Measurements from ENCODE around the gene SLC39A7.

Gene SLC39A7

DNA sequence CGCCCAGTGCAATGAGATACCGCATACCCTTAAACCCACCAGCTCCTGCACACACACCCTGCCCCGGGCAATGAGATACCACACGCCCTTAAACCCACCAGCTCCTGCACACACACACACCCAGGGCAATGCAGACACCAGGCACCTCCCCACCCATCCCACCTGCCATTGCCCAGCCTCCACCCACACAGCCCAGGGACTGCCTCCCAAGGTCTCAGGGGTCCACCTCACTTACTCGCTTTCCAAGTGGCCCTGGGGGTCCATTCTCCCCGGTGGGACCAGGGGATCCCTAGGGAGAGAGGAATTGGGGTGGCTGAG lies 32.4 kb upstream of the SLC39A7 start:
- H3K27me3 Mint-ChIP-seq (ENCODE audit: low read depth): peaks cover 17% of the 10 kb centered on the region
- H3K9me3 Mint-ChIP-seq: no peaks in the 10 kb centered on the region
- TF ChIP-seq, protein P1, sequence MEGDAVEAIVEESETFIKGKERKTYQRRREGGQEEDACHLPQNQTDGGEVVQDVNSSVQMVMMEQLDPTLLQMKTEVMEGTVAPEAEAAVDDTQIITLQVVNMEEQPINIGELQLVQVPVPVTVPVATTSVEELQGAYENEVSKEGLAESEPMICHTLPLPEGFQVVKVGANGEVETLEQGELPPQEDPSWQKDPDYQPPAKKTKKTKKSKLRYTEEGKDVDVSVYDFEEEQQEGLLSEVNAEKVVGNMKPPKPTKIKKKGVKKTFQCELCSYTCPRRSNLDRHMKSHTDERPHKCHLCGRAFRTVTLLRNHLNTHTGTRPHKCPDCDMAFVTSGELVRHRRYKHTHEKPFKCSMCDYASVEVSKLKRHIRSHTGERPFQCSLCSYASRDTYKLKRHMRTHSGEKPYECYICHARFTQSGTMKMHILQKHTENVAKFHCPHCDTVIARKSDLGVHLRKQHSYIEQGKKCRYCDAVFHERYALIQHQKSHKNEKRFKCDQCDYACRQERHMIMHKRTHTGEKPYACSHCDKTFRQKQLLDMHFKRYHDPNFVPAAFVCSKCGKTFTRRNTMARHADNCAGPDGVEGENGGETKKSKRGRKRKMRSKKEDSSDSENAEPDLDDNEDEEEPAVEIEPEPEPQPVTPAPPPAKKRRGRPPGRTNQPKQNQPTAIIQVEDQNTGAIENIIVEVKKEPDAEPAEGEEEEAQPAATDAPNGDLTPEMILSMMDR (IDR thresholded peaks at IDR 0.05; ENCODE audit: unreplicated experiment in 3 of 3): no peak
- no peaks in the 10 kb centered on the region for H3K36me3 Mint-ChIP-seq (ENCODE audit: low read depth)
- H3K4me3 Mint-ChIP-seq: no peak overlapping the region
- H3K27ac Mint-ChIP-seq: no peak overlapping the region
- H3K4me1 Mint-ChIP-seq: no peaks in the 10 kb centered on the region

GRCh38 chr6:33168639-33169038 lies 32.0 kb upstream of the SLC39A7 start:
- Mint-ChIP-seq H3K27ac (no peak overlapping the region), H3K27me3 (ENCODE audit: low read depth) (peaks cover 17% of the 10 kb centered on the region), H3K4me1 (no peaks in the 10 kb centered on the region), H3K9me3 (no peaks in the 10 kb centered on the region), H3K36me3 (ENCODE audit: low read depth) (no peaks in the 10 kb centered on the region), H3K4me3 (no peak overlapping the region)
- TF ChIP-seq, protein P1 (IDR thresholded peaks at IDR 0.05; ENCODE audit: unreplicated experiment in 3 of 3): no peak

- Mint-ChIP-seq H3K36me3 (ENCODE audit: low read depth) (no peaks in the 10 kb centered on the region), H3K4me3 (no peak overlapping the region), H3K4me1 (no peaks in the 10 kb centered on the region), H3K9me3 (no peaks in the 10 kb centered on the region), H3K27me3 (ENCODE audit: low read depth) (peaks cover 11% of the 10 kb centered on the region), H3K27ac (no peak overlapping the region)
- TF ChIP-seq, protein P1 (IDR thresholded peaks at IDR 0.05; ENCODE audit: unreplicated experiment in 3 of 3): no peak
Measured at GRCh38 chr6:33169291-33170175, 31.1 kb upstream of the SLC39A7 start.

DNA sequence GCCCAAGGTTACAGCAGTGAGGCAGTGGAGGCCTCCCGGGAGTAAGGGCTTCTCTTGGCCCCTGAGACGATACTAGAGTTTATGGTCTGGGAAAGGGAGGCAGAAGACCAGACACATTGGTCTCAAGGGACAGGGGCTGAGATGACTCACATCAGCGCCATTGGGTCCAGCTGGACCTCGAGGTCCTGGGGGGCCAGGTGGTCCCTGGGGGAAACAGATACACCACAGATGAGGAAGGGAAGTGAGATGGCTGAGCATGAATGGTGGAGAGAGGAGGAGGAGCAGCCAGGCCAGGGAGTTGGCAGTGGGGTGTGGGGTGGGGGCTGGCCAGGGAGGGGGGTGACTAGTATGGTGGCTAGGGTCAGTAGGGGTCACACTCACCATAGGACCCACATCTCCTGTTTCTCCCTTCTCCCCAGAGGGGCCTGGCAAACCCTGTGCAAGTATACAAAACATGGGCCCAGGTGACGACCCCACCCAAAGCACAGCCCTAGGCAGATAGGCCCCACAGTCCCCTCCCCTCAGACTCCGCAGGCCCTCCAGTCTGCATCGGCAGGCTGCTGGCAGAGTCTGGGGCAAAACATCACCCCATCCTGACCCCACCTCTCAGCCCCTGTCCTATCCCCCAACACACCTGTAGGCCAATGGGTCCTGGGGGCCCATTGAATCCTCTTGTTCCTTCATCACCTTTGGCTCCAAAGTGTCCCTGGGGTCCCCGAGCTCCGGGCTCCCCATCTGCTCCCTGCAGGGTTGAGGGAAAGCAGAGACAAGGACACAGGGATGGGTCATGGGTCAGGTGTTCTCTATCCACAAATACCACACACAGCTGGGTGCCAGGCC lies 30.3 kb upstream of the SLC39A7 start:
- TF ChIP-seq, protein P1 (IDR thresholded peaks at IDR 0.05; ENCODE audit: unreplicated experiment in 3 of 3): no peak
- no peaks in the 10 kb centered on the region for H3K4me1 Mint-ChIP-seq
- no peak overlapping the region for H3K4me3 Mint-ChIP-seq
- H3K36me3 Mint-ChIP-seq (ENCODE audit: low read depth): no peaks in the 10 kb centered on the region
- no peaks in the 10 kb centered on the region for H3K9me3 Mint-ChIP-seq
- no peak overlapping the region for H3K27ac Mint-ChIP-seq
- H3K27me3 Mint-ChIP-seq (ENCODE audit: low read depth): peaks cover 20% of the 10 kb centered on the region

DNA sequence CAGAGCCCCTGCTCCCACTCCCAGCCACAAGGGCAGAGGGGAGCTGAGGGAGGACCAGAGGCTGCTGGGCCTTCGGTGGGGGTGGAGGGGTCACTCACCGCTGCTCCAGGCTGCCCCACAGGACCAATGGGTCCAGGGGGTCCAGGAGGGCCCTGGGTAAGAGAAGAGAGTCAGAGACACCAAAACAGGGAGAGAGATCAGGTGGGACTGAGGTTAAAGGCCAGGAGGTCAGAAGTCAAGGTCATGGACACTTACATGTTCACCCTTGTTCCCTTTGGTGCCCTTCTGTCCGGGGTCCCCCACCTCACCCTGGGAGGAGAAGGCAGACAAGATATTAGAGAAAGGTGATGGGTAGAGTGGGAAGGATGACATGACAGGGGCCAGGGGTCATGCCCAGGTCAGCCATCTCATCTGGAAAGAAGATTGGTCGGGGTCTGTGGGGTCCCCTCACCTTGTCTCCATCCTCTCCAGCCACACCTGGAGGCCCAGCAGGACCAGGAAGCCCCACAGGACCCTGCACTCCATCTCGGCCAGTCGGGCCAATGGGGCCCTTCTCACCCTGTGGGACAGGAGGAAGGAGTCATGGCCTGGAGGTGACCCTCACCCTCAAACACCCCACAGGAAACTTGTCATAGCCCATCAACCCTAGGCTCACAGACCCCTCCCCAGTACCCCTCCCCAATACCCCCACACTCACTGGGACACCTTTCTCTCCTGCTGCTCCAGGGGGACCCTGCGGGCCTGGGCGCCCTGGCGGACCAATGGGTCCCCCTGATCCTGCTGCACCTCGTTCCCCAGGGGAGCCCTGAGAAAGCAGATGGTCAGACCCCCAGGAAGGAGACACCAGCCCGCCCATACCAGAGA lies 29.4 kb upstream of the SLC39A7 start:
- Mint-ChIP-seq H3K36me3 (ENCODE audit: low read depth) (no peaks in the 10 kb centered on the region), H3K27me3 (ENCODE audit: low read depth) (peaks cover 21% of the 10 kb centered on the region), H3K4me3 (no peak overlapping the region), H3K9me3 (no peaks in the 10 kb centered on the region), H3K27ac (no peak overlapping the region), H3K4me1 (no peaks in the 10 kb centered on the region)
- TF ChIP-seq, protein P1 (IDR thresholded peaks at IDR 0.05; ENCODE audit: unreplicated experiment in 3 of 3): no peak
